ENCODE data around the gene TBC1D22A.

TBC1D22A gene

GRCh38 chr22:46891382-46891951, 129.0 kb downstream of the TBC1D22A start:
- DNase-seq: no peak

- DNase-seq: no peak
Observed at GRCh38 chr22:46892866-46893265, 130.4 kb downstream of the TBC1D22A start.

GRCh38 chr22:46893281-46894020, 131.0 kb downstream of the TBC1D22A start:
- no peak for DNase-seq

GRCh38 chr22:46894081-46894671, 131.7 kb downstream of the TBC1D22A start:
- no peak for DNase-seq

- DNase-seq: no peak
Observed at GRCh38 chr22:46894851-46895640, 132.6 kb downstream of the TBC1D22A start.

GRCh38 chr22:46895753-46896152, 133.3 kb downstream of the TBC1D22A start:
- no peak for DNase-seq

GRCh38 chr22:46896166-46896565, 133.7 kb downstream of the TBC1D22A start:
- DNase-seq: no peak

- DNase-seq: no peak
Observed at GRCh38 chr22:46896568-46897245, 134.3 kb downstream of the TBC1D22A start.

GRCh38 chr22:46897246-46897623, 134.8 kb downstream of the TBC1D22A start:
- no peak for DNase-seq

GRCh38 chr22:46900549-46900948, 138.1 kb downstream of the TBC1D22A start:
- no peak for DNase-seq

- DNase-seq: no peak
Observed at GRCh38 chr22:46902436-46902835, 140.0 kb downstream of the TBC1D22A start.

GRCh38 chr22:46902998-46903916, 140.8 kb downstream of the TBC1D22A start:
- no peak for DNase-seq

GRCh38 chr22:46905415-46905814, 143.0 kb downstream of the TBC1D22A start:
- no peak for DNase-seq

GRCh38 chr22:46905834-46906233, 143.4 kb downstream of the TBC1D22A start:
- no peak for DNase-seq

- DNase-seq: no peak
Observed at GRCh38 chr22:46906326-46907045, 144.0 kb downstream of the TBC1D22A start.

GRCh38 chr22:46907241-46908215, 145.1 kb downstream of the TBC1D22A start:
- DNase-seq: no peak

- DNase-seq: no peak
Observed at GRCh38 chr22:46908641-46909107, 146.2 kb downstream of the TBC1D22A start.

GRCh38 chr22:46909237-46910030, 147.0 kb downstream of the TBC1D22A start:
- DNase-seq: no peak

- DNase-seq: no peak
Observed at GRCh38 chr22:46910624-46911023, 148.2 kb downstream of the TBC1D22A start.

Measured in CD4-positive, alpha-beta T cell treated with Interferon alpha-2 for 1 hour (primary cell).